GM12878 (cell line): ENCODE measurements around the gene TRRAP. TPM values are rescaled to one million over a fixed set of nuclear protein-coding genes. Genes with fewer than 3 reads are reported as not detected.

Experiments used
- ATF7 ChIP-seq: fragments of 450-650 bp; IDR thresholded peaks from 2 replicates; pipeline ENCODE4 v1.6.1; 2016; ENCODE audit warnings: low read depth, mild to moderate bottlenecking
- BACH1 ChIP-seq: fragments of 450-650 bp; IDR thresholded peaks from 2 replicates; pipeline ENCODE4 v1.6.1; 2017; ENCODE audit warnings: mild to moderate bottlenecking, borderline replicate concordance
- FOXK2 ChIP-seq: fragments of 450-650 bp; IDR thresholded peaks from 2 replicates; pipeline ENCODE4 v1.6.1; 2017; ENCODE audit warnings: mild to moderate bottlenecking, moderate library complexity
- GABPA ChIP-seq: IDR thresholded peaks from 2 replicates; pipeline ENCODE4 v1.6.1; 2014; ENCODE audit warnings: antibody characterized with exemption, low read depth, mild to moderate bottlenecking, inconsistent platforms
- HCFC1 ChIP-seq: fragments of 150-350 bp; IDR thresholded peaks from 2 replicates; pipeline ENCODE4 v1.6.1; 2014; ENCODE audit warnings: low read length
- IRF4 ChIP-seq: IDR thresholded peaks from 2 replicates; pipeline ENCODE4 v1.6.1; 2011; ENCODE audit warnings: low read depth, low read length
- LARP7 ChIP-seq: fragments of 450-650 bp; IDR thresholded peaks from 2 replicates; pipeline ENCODE4 v1.6.1; 2017; ENCODE audit warnings: mild to moderate bottlenecking
- MTA2 ChIP-seq: fragments of 450-650 bp; IDR thresholded peaks from 2 replicates; pipeline ENCODE4 v1.6.1; 2016; ENCODE audit warnings: low read depth, mild to moderate bottlenecking, moderate library complexity
- MYC ChIP-seq: IDR thresholded peaks from 2 replicates; pipeline ENCODE4 v1.6.1; 2011; ENCODE audit warnings: mild to moderate bottlenecking, low read length, moderate library complexity, inconsistent platforms; ENCODE audit not compliant: insufficient read depth, insufficient replicate concordance, insufficient read length, severe bottlenecking
- NR2C1 ChIP-seq: fragments of 450-650 bp; IDR thresholded peaks from 2 replicates; pipeline ENCODE4 v1.6.1; 2017; ENCODE audit warnings: antibody characterized with exemption, mild to moderate bottlenecking, moderate library complexity
- NRF1 ChIP-seq: conservative IDR thresholded peaks from 2 replicates; pipeline ENCODE4 v1.6.1; 2011; ENCODE audit warnings: mild to moderate bottlenecking, low read depth, low read length, improper control_type of control experiment
- PAX5 ChIP-seq: IDR thresholded peaks from 2 replicates; pipeline ENCODE4 v1.6.1; 2011; ENCODE audit warnings: low read depth, low read length, borderline replicate concordance
- PAX8 ChIP-seq: fragments of 450-650 bp; IDR thresholded peaks from 2 replicates; pipeline ENCODE4 v1.6.1; 2017; ENCODE audit warnings: mild to moderate bottlenecking, moderate library complexity
- PML ChIP-seq: IDR thresholded peaks from 2 replicates; pipeline ENCODE4 v1.6.1; 2012; ENCODE audit warnings: low read length, inconsistent platforms
- POLR2AphosphoS2 ChIP-seq: IDR thresholded peaks from 2 replicates; pipeline ENCODE4 v1.6.1; 2011; ENCODE audit warnings: low read depth, mild to moderate bottlenecking, low read length, improper control_type of control experiment, moderate library complexity
- RBBP5 ChIP-seq: fragments of 200-600 bp; sonication (generic); conservative IDR thresholded peaks from 2 replicates; pipeline ENCODE4 v1.6.1; 2016
- SIN3A ChIP-seq: IDR thresholded peaks from 2 replicates; pipeline ENCODE4 v1.6.1; 2012; ENCODE audit warnings: low read depth, low read length, improper control_type of control experiment
- ZNF217 ChIP-seq: fragments of 450-650 bp; IDR thresholded peaks from 2 replicates; pipeline ENCODE4 v1.6.1; 2017; ENCODE audit warnings: antibody characterized with exemption, mild to moderate bottlenecking
- ZSCAN29 ChIP-seq: fragments of 450-650 bp; IDR thresholded peaks from 2 replicates; pipeline ENCODE4 v1.6.1; 2017; ENCODE audit warnings: mild to moderate bottlenecking, moderate library complexity
- polyA plus RNA-seq, 11 experiments: library from polyadenylated mRNA; depleted of rRNA in 4 of 11; unstranded in 6 of 11; stranded (reverse) in 5 of 11; fragments of >200 nt; fragmentation: Nextera tagmentation in 4 of 11; fragmentation: Illumina TruSeq in 1 of 11; extraction: Ambion mirVana in 4 of 11; extraction: Trizol in 1 of 11; gene quantifications; 1 replicate in 1 of 11; 2 replicates in 10 of 11; pipeline versions ENCODE4 v1.2.1 to v1.2.3, GENCODE V29; 2011 to 2016; ENCODE audit warnings: inconsistent platforms in 2 of 11, missing spikeins in 2 of 11, low read depth in 1 of 11
- total RNA-seq, 4 experiments: library from RNA; depleted of rRNA in 3 of 4; stranded (reverse); fragments of >200 nt in 3 of 4; fragmentation: Illumina TruSeq in 1 of 4; extraction: Trizol in 1 of 4; gene quantifications; 2 replicates each; pipeline versions ENCODE4 v1.2.1 to v1.2.3, GENCODE V29; 2013 to 2021
- TF ChIP-seq, protein P1 (sequence below): fragments of 450-650 bp; IDR thresholded peaks from 2 replicates; pipeline ENCODE4 v1.6.1; 2017; ENCODE audit warnings: borderline replicate concordance
- TF ChIP-seq, protein P2 (sequence below): IDR thresholded peaks from 2 replicates; pipeline ENCODE4 v1.6.1; 2011; ENCODE audit warnings: low read depth, low read length, improper control_type of control experiment, borderline replicate concordance
- TF ChIP-seq, protein P3 (sequence below): fragments of 450-650 bp; conservative IDR thresholded peaks from 2 replicates; pipeline ENCODE4 v1.6.1; 2017; ENCODE audit warnings: mild to moderate bottlenecking, moderate library complexity
- TF ChIP-seq, protein P4 (sequence below): IDR thresholded peaks from 2 replicates; pipeline ENCODE4 v1.6.1; 2012; ENCODE audit warnings: low read depth, low read length, improper control_type of control experiment
- TF ChIP-seq, protein P5 (sequence below): fragments of 150-350 bp; IDR thresholded peaks from 2 replicates; pipeline ENCODE4 v1.6.1; 2014; ENCODE audit warnings: mild to moderate bottlenecking, low read depth, low read length
- TF ChIP-seq, protein P6 (sequence below): fragments of 450-650 bp; IDR thresholded peaks from 2 replicates; pipeline ENCODE4 v1.6.1; 2014; ENCODE audit warnings: mild to moderate bottlenecking

Gene TRRAP
- total and polyA plus RNA-seq, 10 of the 15 experiments (the other 5 are each of a cell fraction or from before 2014, with no cell fraction given) = 1.1 to 39.3 (median 8.5) TPM

DNA sequence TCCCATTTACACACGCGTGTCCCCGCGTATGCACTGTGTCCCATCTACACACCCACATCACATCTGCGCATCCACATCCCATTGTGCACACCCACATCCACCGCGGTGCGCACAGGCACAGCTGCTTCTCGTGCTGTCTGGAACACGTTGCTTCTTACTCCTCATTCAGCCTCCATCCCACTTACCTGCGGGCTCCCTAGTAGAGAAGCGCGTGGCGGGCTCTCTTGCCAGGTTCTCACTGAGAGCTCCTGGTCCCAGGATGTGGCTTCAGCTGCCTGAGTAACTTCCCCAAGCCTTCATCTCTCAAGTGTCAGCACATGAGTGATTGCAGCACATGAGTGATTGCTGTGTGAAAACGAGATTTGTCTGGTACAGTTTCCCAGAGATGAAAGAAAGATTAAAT, 117.8 kb downstream of the TRRAP start (continued):
- TF ChIP-seq MTA2 = 0 out of 2 replicates have a peak, but pooled peaks have one; percentile 20
- TF ChIP-seq ZNF217 = no peak
- TF ChIP-seq FOXK2 = no peak
- TF ChIP-seq ATF7 = peak; percentile 56; the same call in 1 of the 2 replicates
- no peak for TF ChIP-seq PML
- TF ChIP-seq, protein P1, sequence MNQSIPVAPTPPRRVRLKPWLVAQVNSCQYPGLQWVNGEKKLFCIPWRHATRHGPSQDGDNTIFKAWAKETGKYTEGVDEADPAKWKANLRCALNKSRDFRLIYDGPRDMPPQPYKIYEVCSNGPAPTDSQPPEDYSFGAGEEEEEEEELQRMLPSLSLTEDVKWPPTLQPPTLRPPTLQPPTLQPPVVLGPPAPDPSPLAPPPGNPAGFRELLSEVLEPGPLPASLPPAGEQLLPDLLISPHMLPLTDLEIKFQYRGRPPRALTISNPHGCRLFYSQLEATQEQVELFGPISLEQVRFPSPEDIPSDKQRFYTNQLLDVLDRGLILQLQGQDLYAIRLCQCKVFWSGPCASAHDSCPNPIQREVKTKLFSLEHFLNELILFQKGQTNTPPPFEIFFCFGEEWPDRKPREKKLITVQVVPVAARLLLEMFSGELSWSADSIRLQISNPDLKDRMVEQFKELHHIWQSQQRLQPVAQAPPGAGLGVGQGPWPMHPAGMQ = no peak
- no peak for TF ChIP-seq RBBP5
- TF ChIP-seq NRF1 = no peak
- TF ChIP-seq, protein P2, sequence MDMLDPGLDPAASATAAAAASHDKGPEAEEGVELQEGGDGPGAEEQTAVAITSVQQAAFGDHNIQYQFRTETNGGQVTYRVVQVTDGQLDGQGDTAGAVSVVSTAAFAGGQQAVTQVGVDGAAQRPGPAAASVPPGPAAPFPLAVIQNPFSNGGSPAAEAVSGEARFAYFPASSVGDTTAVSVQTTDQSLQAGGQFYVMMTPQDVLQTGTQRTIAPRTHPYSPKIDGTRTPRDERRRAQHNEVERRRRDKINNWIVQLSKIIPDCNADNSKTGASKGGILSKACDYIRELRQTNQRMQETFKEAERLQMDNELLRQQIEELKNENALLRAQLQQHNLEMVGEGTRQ = no peak
- TF ChIP-seq, protein P3, sequence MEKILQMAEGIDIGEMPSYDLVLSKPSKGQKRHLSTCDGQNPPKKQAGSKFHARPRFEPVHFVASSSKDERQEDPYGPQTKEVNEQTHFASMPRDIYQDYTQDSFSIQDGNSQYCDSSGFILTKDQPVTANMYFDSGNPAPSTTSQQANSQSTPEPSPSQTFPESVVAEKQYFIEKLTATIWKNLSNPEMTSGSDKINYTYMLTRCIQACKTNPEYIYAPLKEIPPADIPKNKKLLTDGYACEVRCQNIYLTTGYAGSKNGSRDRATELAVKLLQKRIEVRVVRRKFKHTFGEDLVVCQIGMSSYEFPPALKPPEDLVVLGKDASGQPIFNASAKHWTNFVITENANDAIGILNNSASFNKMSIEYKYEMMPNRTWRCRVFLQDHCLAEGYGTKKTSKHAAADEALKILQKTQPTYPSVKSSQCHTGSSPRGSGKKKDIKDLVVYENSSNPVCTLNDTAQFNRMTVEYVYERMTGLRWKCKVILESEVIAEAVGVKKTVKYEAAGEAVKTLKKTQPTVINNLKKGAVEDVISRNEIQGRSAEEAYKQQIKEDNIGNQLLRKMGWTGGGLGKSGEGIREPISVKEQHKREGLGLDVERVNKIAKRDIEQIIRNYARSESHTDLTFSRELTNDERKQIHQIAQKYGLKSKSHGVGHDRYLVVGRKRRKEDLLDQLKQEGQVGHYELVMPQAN = no peak
- TF ChIP-seq MYC = no peak
- TF ChIP-seq, protein P4, sequence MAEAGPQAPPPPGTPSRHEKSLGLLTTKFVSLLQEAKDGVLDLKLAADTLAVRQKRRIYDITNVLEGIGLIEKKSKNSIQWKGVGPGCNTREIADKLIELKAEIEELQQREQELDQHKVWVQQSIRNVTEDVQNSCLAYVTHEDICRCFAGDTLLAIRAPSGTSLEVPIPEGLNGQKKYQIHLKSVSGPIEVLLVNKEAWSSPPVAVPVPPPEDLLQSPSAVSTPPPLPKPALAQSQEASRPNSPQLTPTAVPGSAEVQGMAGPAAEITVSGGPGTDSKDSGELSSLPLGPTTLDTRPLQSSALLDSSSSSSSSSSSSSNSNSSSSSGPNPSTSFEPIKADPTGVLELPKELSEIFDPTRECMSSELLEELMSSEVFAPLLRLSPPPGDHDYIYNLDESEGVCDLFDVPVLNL = no peak
- TF ChIP-seq HCFC1 = no peak
- TF ChIP-seq SIN3A = no peak
- TF ChIP-seq LARP7 = no peak
- peak; percentile 68; the same call in 1 of the 2 replicates for TF ChIP-seq PAX5
- no peak for TF ChIP-seq ZSCAN29
- TF ChIP-seq NR2C1 = no peak
- TF ChIP-seq, protein P5, sequence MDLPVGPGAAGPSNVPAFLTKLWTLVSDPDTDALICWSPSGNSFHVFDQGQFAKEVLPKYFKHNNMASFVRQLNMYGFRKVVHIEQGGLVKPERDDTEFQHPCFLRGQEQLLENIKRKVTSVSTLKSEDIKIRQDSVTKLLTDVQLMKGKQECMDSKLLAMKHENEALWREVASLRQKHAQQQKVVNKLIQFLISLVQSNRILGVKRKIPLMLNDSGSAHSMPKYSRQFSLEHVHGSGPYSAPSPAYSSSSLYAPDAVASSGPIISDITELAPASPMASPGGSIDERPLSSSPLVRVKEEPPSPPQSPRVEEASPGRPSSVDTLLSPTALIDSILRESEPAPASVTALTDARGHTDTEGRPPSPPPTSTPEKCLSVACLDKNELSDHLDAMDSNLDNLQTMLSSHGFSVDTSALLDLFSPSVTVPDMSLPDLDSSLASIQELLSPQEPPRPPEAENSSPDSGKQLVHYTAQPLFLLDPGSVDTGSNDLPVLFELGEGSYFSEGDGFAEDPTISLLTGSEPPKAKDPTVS = no peak
- TF ChIP-seq, protein P6, sequence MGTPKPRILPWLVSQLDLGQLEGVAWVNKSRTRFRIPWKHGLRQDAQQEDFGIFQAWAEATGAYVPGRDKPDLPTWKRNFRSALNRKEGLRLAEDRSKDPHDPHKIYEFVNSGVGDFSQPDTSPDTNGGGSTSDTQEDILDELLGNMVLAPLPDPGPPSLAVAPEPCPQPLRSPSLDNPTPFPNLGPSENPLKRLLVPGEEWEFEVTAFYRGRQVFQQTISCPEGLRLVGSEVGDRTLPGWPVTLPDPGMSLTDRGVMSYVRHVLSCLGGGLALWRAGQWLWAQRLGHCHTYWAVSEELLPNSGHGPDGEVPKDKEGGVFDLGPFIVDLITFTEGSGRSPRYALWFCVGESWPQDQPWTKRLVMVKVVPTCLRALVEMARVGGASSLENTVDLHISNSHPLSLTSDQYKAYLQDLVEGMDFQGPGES = no peak
- TF ChIP-seq IRF4 = no peak
- TF ChIP-seq BACH1 = no peak
- TF ChIP-seq GABPA = no peak
- TF ChIP-seq POLR2AphosphoS2 = no peak
- no peak for TF ChIP-seq PAX8
